LNCaP clone FGC (cell line): ENCODE results near the gene TMEM120A.

ENCODE experiments used
- DNase-seq: peaks from one replicate; pipeline ENCODE4 v3.0.0-alpha.2; 2011; ENCODE audit warnings: low read depth
- H3K4me3 ChIP-seq: 2 replicates; pipeline ENCODE4 v1.5.1; 2011; ENCODE audit warnings: mild to moderate bottlenecking, low read depth, low read length, control low read depth
- CTCF ChIP-seq: IDR thresholded peaks from 2 replicates; pipeline ENCODE4 v1.5.1; 2012; ENCODE audit warnings: mild to moderate bottlenecking; ENCODE audit not compliant: control insufficient read depth, insufficient read depth; ENCODE audit errors: extremely low read depth

TMEM120A gene

DNA sequence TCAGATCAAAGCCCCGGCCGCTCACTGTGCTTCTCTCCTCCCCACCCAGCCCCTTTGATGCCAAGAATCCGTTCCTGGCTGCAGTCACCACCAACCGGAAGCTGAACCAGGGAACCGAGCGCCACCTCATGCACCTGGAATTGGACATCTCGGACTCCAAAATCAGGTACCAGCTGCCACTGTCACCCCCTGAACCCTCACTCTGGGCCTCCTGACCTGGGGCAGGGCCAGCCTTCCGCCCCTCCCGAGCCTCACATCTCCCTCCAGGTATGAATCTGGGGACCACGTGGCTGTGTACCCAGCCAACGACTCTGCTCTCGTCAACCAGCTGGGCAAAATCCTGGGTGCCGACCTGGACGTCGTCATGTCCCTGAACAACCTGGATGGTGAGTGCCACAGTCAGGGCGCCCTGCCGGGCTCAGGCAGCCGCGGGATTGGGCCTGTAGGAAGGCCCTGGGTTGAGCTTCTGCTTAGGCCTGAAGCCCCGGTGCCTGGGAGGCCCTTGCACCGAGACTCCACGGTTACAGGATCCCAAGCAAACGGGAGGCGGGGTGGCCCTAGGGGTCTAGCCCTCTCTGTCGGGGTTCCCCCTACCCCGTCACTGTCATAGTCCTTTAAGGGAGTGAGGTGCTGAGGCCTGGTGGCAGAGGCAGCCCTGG, 10.8 kb downstream of the TMEM120A start:
- no peak overlapping the region for H3K4me3 ChIP-seq
- no peak for TF ChIP-seq CTCF
- DNase-seq: no peak

- no peak overlapping the region for H3K4me3 ChIP-seq
- TF ChIP-seq CTCF: no peak
- no peak for DNase-seq
Measured at GRCh38 chr7:75982306-75983064, 11.9 kb downstream of the TMEM120A start.

- DNase-seq: no peak
- H3K4me3 ChIP-seq: no peak overlapping the region
Measured at GRCh38 chr7:75981453-75982305, 12.7 kb downstream of the TMEM120A start.

DNA sequence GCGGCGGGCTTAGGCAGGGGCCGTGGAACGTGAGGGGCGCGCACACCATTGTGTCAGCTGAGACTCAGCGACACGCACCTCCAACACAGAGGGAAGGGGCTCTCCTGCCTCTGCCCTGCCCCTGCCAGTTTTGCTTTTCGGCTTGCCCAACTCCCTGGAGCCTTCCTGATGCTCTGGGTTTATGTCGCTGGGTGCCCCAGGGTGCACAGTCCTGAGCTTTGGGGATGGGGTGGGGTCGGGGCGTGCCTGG, 13.3 kb downstream of the TMEM120A start:
- TF ChIP-seq CTCF: no peak
- H3K4me3 ChIP-seq: no peak overlapping the region
- DNase-seq: no peak

More at GRCh38 chr7:75981453-75982305, 12.7 kb downstream of the TMEM120A start:
- TF ChIP-seq CTCF: no peak

DNA sequence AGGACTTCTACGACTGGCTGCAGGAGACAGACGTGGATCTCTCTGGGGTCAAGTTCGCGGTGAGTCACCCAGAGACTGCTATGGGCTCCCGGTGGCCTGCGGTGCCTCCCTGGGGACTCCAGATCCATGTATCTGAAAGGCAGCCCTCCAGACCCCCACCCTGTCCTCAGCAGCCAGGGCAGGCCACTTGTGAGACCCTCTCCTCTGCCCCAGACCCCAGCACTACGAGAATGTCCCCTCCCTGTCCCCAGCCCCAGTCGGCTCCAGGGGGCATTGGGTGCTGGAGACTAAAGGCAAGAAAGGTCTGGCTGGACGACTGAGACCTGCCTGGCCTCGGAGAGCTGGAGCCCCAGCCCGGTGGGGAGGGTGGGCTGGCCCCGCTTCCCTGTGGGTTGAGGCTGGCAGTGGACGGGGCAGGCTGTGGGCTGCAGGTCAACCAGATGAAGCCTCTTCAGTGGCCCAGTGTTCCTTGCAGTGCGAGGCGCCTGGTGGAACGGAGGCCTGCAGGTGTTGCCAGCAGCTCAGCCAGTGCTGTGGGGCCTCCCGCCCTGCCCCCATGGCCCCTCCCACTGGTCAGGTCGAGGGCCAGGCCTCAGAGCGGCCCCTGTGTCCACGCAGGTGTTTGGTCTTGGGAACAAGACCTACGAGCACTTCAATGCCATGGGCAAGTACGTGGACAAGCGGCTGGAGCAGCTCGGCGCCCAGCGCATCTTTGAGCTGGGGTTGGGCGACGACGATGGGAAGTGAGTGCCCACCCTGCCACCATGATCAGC, 13.8 kb downstream of the TMEM120A start:
- TF ChIP-seq CTCF: no peak
- DNase-seq: no peak
- H3K4me3 ChIP-seq: no peak overlapping the region

DNA sequence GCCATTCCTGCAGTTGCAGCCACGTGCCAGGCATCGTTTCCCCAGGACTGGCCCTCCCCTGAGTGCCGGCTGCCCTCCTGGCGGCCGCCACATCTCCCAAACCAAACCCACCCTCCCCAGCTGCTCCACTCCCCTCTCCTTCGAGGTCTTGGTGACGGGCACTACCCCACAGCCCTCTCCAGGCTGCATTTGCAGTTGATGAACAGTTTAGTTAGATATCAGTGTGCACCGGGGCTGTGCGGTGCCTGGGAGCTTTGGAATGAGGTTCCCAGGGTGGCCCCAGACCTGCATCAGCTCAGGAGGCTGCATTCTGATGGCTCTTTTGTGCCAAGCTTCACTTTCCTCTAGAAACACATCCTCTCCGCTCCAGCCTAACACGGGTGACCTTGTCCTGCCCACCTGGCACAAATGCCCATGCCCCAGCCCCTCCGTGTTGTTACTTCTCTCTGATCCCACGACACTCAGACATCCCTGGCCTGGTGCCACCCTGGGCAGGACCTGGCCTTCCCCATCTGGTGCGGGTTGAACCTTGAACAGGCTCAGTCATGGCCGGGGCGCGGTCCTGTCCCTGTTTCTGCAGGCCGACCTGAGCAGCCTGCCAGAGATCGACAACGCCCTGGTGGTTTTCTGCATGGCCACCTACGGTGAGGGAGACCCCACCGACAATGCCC, 14.5 kb downstream of the TMEM120A start:
- DNase-seq: no peak
- no peak overlapping the region for H3K4me3 ChIP-seq
- no peak for TF ChIP-seq CTCF
